ENCODE measurements around the gene NMNAT1.

NMNAT1 gene

GRCh38 chr1:9917901-9918300, 25.4 kb upstream of the NMNAT1 start:
- TF ChIP-seq CTCF (IDR thresholded peaks at IDR 0.05; ENCODE audit: low read depth, low read length, missing control alignments): no peak
- H3K4me3 ChIP-seq (ENCODE audit: low read depth, low read length): no peak overlapping the region
- no peak for DNase-seq (ENCODE audit: low read depth)

GRCh38 chr1:9920606-9921005, 22.7 kb upstream of the NMNAT1 start:
- no peak overlapping the region for H3K4me3 ChIP-seq (ENCODE audit: low read depth, low read length)
- DNase-seq (ENCODE audit: low read depth): no peak
- no peak for TF ChIP-seq CTCF (IDR thresholded peaks at IDR 0.05; ENCODE audit: low read depth, low read length, missing control alignments)

GRCh38 chr1:9922342-9922741, 20.9 kb upstream of the NMNAT1 start:
- no peak for DNase-seq (ENCODE audit: low read depth)
- H3K4me3 ChIP-seq (ENCODE audit: low read depth, low read length): no peak overlapping the region

GRCh38 chr1:9927259-9927658, 16.0 kb upstream of the NMNAT1 start:
- no peak for DNase-seq (ENCODE audit: low read depth)
- H3K4me3 ChIP-seq (ENCODE audit: low read depth, low read length): no peak overlapping the region
- TF ChIP-seq CTCF (IDR thresholded peaks at IDR 0.05; ENCODE audit: low read depth, low read length, missing control alignments): no peak

More at GRCh38 chr1:9922342-9922741, 20.9 kb upstream of the NMNAT1 start:
- no peak for TF ChIP-seq CTCF (IDR thresholded peaks at IDR 0.05; ENCODE audit: low read depth, low read length, missing control alignments)

GRCh38 chr1:9929431-9930385, 13.6 kb upstream of the NMNAT1 start:
- TF ChIP-seq CTCF (IDR thresholded peaks at IDR 0.05; ENCODE audit: low read depth, low read length, missing control alignments): no peak
- DNase-seq (ENCODE audit: low read depth): no peak

GRCh38 chr1:9942399-9942938, 806 bp upstream of the NMNAT1 start:
- DNase-seq (ENCODE audit: low read depth): peak; percentile 48
- peak overlapping the region; percentile 96 for H3K4me3 ChIP-seq (ENCODE audit: low read depth, low read length)
- TF ChIP-seq CTCF (IDR thresholded peaks at IDR 0.05; ENCODE audit: low read depth, low read length, missing control alignments): peak; percentile 54

More at GRCh38 chr1:9929431-9930385, 13.6 kb upstream of the NMNAT1 start:
- H3K4me3 ChIP-seq (ENCODE audit: low read depth, low read length): no peak overlapping the region

Data from GM12864 (cell line).